GM23338 (cell line): ENCODE measurements around the gene AMFR. TPM values are rescaled to one million over a fixed set of nuclear protein-coding genes. Genes with fewer than 3 reads are reported as not detected.
"Not testable (repeated sequence)": the region's sequence is repeated elsewhere in the genome, so short reads cannot be mapped to it uniquely, and the experiment has no call there.

Source experiments
- ATAC-seq: fragments of 200-7000 bp; cut with Tn5 transposase; 3 replicates; pipeline ENCODE4 v1.9.1; 2020
- DNase-seq: peaks from one replicate; pipeline ENCODE4 v3.0.0-alpha.2; 2015; ENCODE audit warnings: low spot score
- H2AFZ ChIP-seq: fragments of 200-600 bp; sonication (generic); 2 replicates; pipeline ENCODE4 v1.8.0; 2016; ENCODE audit warnings: antibody characterized with exemption, mild to moderate bottlenecking, moderate library complexity
- H3F3A ChIP-seq: fragments of 200-600 bp; sonication (generic); replicated peaks from 2 replicates; pipeline ENCODE4 v1.8.0; 2017; ENCODE audit warnings: antibody characterized with exemption, mixed run types, low read depth
- H3K27ac ChIP-seq: fragments of 200-600 bp; sonication (generic); 2 replicates; pipeline ENCODE4 v1.6.1; 2016; ENCODE audit warnings: low read depth
- H3K27me3 ChIP-seq: fragments of 200-600 bp; sonication (generic); 2 replicates; pipeline ENCODE4 v1.8.0; 2016; ENCODE audit warnings: mild to moderate bottlenecking, mixed run types, moderate library complexity; ENCODE audit not compliant: insufficient read depth
- H3K36me3 ChIP-seq: fragments of 200-600 bp; sonication (generic); 2 replicates; pipeline ENCODE4 v1.8.0; 2016; ENCODE audit warnings: mild to moderate bottlenecking; ENCODE audit not compliant: insufficient read depth
- H3K4me1 ChIP-seq: fragments of 200-600 bp; sonication (generic); 2 replicates; pipeline ENCODE4 v1.8.0; 2016; ENCODE audit warnings: mild to moderate bottlenecking, moderate library complexity; ENCODE audit not compliant: insufficient read depth
- H3K4me2 ChIP-seq: fragments of 200-600 bp; sonication (generic); 2 replicates; pipeline ENCODE4 v1.7.1; 2017; ENCODE audit warnings: mixed run types
- H3K4me3 ChIP-seq: fragments of 200-600 bp; sonication (generic); 2 replicates; pipeline ENCODE4 v1.6.1; 2016; ENCODE audit warnings: mixed run types
- H3K79me2 ChIP-seq: fragments of 200-600 bp; sonication (generic); replicated peaks from 2 replicates; pipeline ENCODE4 v1.8.0; 2017; ENCODE audit warnings: mild to moderate bottlenecking; ENCODE audit not compliant: insufficient read depth
- H3K9me2 ChIP-seq: fragments of 200-600 bp; sonication (generic); 2 replicates; pipeline ENCODE4 v1.8.0; 2017; ENCODE audit not compliant: insufficient read depth
- H4K20me1 ChIP-seq: fragments of 200-600 bp; sonication (generic); replicated peaks from 2 replicates; pipeline ENCODE4 v1.8.0; 2017; ENCODE audit warnings: mild to moderate bottlenecking; ENCODE audit not compliant: insufficient read depth
- H3K27ac Mint-ChIP-seq: 2 replicates; pipeline ENCODE4 v1.8.0; 2020; ENCODE audit warnings: inconsistent platforms, mild to moderate bottlenecking, moderate library complexity, mixed read lengths
- H3K27me3 Mint-ChIP-seq: 3 replicates; pipeline ENCODE4 v1.8.0; 2022; ENCODE audit warnings: low read depth, mild to moderate bottlenecking, moderate library complexity, mixed read lengths, inconsistent platforms; ENCODE audit not compliant: insufficient read depth, poor library complexity
- H3K36me3 Mint-ChIP-seq: 3 replicates; pipeline ENCODE4 v1.8.0; 2021; ENCODE audit warnings: low read depth, mild to moderate bottlenecking, inconsistent platforms, moderate library complexity, mixed read lengths
- H3K4me1 Mint-ChIP-seq: 3 replicates; pipeline ENCODE4 v1.8.0; 2020; ENCODE audit warnings: mild to moderate bottlenecking, inconsistent platforms, mixed read lengths
- H3K4me3 Mint-ChIP-seq: 3 replicates; pipeline ENCODE4 v1.8.0; 2021; ENCODE audit warnings: moderate library complexity, mild to moderate bottlenecking, inconsistent platforms, mixed read lengths
- H3K9me3 Mint-ChIP-seq: 3 replicates; pipeline ENCODE4 v1.8.0; 2020; ENCODE audit warnings: moderate library complexity, mild to moderate bottlenecking, inconsistent platforms, mixed read lengths
- CREB1 ChIP-seq: fragments of 250-450 bp; sonication (Bioruptor Pico); IDR thresholded peaks from 2 replicates; pipeline ENCODE4 v1.5.0; 2020; ENCODE audit warnings: low read depth, mild to moderate bottlenecking, moderate library complexity
- ETS1 ChIP-seq: IDR thresholded peaks from 2 replicates; pipeline ENCODE4 v1.6.1; 2016; ENCODE audit warnings: antibody characterized with exemption
- EZH2 ChIP-seq: fragments of 200-600 bp; sonication (generic); IDR thresholded peaks from one replicate; pipeline ENCODE4 v1.8.0; 2017; ENCODE audit warnings: antibody characterized with exemption, mild to moderate bottlenecking, low read depth; ENCODE audit not compliant: unreplicated experiment
- NANOG ChIP-seq: IDR thresholded peaks from 2 replicates; pipeline ENCODE4 v1.6.1; 2016; ENCODE audit warnings: antibody characterized with exemption, borderline replicate concordance
- POLR2AphosphoS5 ChIP-seq: IDR thresholded peaks from 2 replicates; pipeline ENCODE4 v1.6.1; 2016; ENCODE audit warnings: antibody characterized with exemption, low read depth
- STAT1 ChIP-seq: IDR thresholded peaks from one replicate; pipeline ENCODE4 v1.6.1; 2016; ENCODE audit warnings: antibody characterized with exemption; ENCODE audit not compliant: unreplicated experiment
- ZNF331 ChIP-seq: fragments of 250-450 bp; sonication (Bioruptor Pico); IDR thresholded peaks from 2 replicates; pipeline ENCODE4 v1.5.0; 2020; ENCODE audit warnings: low read depth, mild to moderate bottlenecking, moderate library complexity
- polyA plus RNA-seq: library from polyadenylated mRNA; unstranded; fragments of >200 nt; fragmentation: Nextera tagmentation; extraction: Ambion mirVana; gene quantifications from 2 replicates; pipeline ENCODE4 v1.2.1, GENCODE V29; 2016
- total RNA-seq: library from RNA; depleted of rRNA; stranded (reverse); fragments of >200 nt; shearing (Covaris generic); gene quantifications from 2 replicates; pipeline ENCODE4 v1.2.3, GENCODE V29; 2014
- TF ChIP-seq, protein P1 (sequence below), 2 experiments: fragments of 200-600 bp in 1 of 2; sonication (generic) in 1 of 2; conservative IDR thresholded peaks; 2 replicates each; pipeline versions ENCODE4 v1.5.1 to v1.6.1; 2016 to 2017; ENCODE audit warnings: antibody characterized with exemption in 2 of 2, low read depth in 2 of 2, mild to moderate bottlenecking in 2 of 2, moderate library complexity in 1 of 2
- TF ChIP-seq, protein P2 (sequence below): IDR thresholded peaks from one replicate; pipeline ENCODE4 v1.6.1; 2018; ENCODE audit warnings: antibody characterized with exemption; ENCODE audit not compliant: unreplicated experiment

Gene AMFR
- total and polyA plus RNA-seq, 2 experiments from 2014 or later: 9.0 to 41.1 TPM

GRCh38 chr16:56379044-56379443 lies 46.3 kb downstream of the AMFR start:
- not testable (repeated sequence) for H2AFZ ChIP-seq, ATAC-seq, H3K4me1 ChIP-seq, H3K27ac ChIP-seq, H4K20me1 ChIP-seq, H3K27me3 Mint-ChIP-seq, H3K4me3 ChIP-seq, H3K9me2 ChIP-seq, H3K79me2 ChIP-seq, H3K27ac Mint-ChIP-seq, H3K4me2 ChIP-seq, H3K4me3 Mint-ChIP-seq, DNase-seq, H3K4me1 Mint-ChIP-seq, H3F3A ChIP-seq, H3K27me3 ChIP-seq
- Mint-ChIP-seq H3K36me3 (peaks cover 62% of the 10 kb centered on the region), H3K9me3 (peaks cover 33% of the 10 kb centered on the region)
- peaks cover 17% of the 10 kb centered on the region for H3K36me3 ChIP-seq

- H3K27me3 Mint-ChIP-seq, H3K4me2 ChIP-seq, H3K4me1 Mint-ChIP-seq, H3F3A ChIP-seq, ATAC-seq, H3K4me3 ChIP-seq, DNase-seq, H3K9me2 ChIP-seq, H3K4me3 Mint-ChIP-seq, H3K4me1 ChIP-seq, H3K27me3 ChIP-seq, H4K20me1 ChIP-seq, H3K79me2 ChIP-seq, H3K27ac ChIP-seq, H2AFZ ChIP-seq, H3K27ac Mint-ChIP-seq: not testable (repeated sequence)
- H3K36me3 ChIP-seq: peaks cover 11% of the 10 kb centered on the region; the same call in 1 of the 2 replicates
- H3K36me3 Mint-ChIP-seq: peaks cover 30% of the 10 kb centered on the region
- H3K9me3 Mint-ChIP-seq: peaks cover 22% of the 10 kb centered on the region
Observed at GRCh38 chr16:56375792-56376191, 49.6 kb downstream of the AMFR start.

DNA sequence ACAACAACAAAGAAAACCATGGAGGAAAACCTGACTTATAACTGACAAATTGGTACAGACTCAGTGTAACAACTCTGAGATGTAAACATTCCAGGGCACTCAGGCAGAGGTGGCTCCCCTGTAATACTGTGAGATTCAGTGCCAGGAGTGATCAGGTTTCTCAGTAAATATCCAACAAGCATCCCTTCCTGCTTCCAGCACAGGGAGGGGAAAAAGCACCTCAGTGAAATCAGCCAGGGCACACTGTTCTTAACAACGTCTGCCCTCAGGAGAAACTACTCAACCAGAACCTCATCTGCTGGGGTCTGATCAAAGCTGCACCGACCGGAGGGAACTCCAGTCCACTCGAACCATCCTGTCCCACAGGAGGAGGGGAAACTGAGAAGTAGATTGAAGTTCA lies 52.3 kb downstream of the AMFR start:
- H3K27me3 Mint-ChIP-seq: no peaks in the 10 kb centered on the region
- H3K9me2 ChIP-seq: no peaks in the 10 kb centered on the region
- H4K20me1 ChIP-seq: no peaks in the 10 kb centered on the region; the same call in 1 of the 2 replicates
- H3F3A ChIP-seq: no peaks in the 10 kb centered on the region
- no peak overlapping the region for H3K27ac Mint-ChIP-seq
- no peaks in the 10 kb centered on the region for H3K27me3 ChIP-seq
- H3K4me2 ChIP-seq: no peak overlapping the region
- H3K4me3 Mint-ChIP-seq: no peak overlapping the region
- H3K4me3 ChIP-seq: no peak overlapping the region
- H3K9me3 Mint-ChIP-seq: no peaks in the 10 kb centered on the region
- DNase-seq: peak; percentile 7
- peaks cover 4% of the 10 kb centered on the region; the same call in 1 of the 3 replicates for H3K4me1 Mint-ChIP-seq
- H3K4me1 ChIP-seq: no peaks in the 10 kb centered on the region
- peaks cover 4% of the 10 kb centered on the region; the same call in 2 of the 3 replicates for H3K36me3 Mint-ChIP-seq
- no peaks in the 10 kb centered on the region; the same call in 1 of the 2 replicates for H3K79me2 ChIP-seq
- H3K36me3 ChIP-seq: no peaks in the 10 kb centered on the region
- H2AFZ ChIP-seq: no peak overlapping the region
- ATAC-seq: peak; percentile 50
- H3K27ac ChIP-seq: no peak overlapping the region
- TF ChIP-seq ETS1 (no peak), CREB1 (CRISPR knock-in tag) (no peak), ZNF331 (CRISPR knock-in tag) (no peak), STAT1 (no peak), NANOG (no peak), EZH2 (no peak), POLR2AphosphoS5 (no peak)
- TF ChIP-seq, protein P1, sequence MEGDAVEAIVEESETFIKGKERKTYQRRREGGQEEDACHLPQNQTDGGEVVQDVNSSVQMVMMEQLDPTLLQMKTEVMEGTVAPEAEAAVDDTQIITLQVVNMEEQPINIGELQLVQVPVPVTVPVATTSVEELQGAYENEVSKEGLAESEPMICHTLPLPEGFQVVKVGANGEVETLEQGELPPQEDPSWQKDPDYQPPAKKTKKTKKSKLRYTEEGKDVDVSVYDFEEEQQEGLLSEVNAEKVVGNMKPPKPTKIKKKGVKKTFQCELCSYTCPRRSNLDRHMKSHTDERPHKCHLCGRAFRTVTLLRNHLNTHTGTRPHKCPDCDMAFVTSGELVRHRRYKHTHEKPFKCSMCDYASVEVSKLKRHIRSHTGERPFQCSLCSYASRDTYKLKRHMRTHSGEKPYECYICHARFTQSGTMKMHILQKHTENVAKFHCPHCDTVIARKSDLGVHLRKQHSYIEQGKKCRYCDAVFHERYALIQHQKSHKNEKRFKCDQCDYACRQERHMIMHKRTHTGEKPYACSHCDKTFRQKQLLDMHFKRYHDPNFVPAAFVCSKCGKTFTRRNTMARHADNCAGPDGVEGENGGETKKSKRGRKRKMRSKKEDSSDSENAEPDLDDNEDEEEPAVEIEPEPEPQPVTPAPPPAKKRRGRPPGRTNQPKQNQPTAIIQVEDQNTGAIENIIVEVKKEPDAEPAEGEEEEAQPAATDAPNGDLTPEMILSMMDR (conservative IDR thresholded peaks at IDR 0.05; ENCODE audit: low read depth in 2 of 2): no peak
- TF ChIP-seq, protein P2, sequence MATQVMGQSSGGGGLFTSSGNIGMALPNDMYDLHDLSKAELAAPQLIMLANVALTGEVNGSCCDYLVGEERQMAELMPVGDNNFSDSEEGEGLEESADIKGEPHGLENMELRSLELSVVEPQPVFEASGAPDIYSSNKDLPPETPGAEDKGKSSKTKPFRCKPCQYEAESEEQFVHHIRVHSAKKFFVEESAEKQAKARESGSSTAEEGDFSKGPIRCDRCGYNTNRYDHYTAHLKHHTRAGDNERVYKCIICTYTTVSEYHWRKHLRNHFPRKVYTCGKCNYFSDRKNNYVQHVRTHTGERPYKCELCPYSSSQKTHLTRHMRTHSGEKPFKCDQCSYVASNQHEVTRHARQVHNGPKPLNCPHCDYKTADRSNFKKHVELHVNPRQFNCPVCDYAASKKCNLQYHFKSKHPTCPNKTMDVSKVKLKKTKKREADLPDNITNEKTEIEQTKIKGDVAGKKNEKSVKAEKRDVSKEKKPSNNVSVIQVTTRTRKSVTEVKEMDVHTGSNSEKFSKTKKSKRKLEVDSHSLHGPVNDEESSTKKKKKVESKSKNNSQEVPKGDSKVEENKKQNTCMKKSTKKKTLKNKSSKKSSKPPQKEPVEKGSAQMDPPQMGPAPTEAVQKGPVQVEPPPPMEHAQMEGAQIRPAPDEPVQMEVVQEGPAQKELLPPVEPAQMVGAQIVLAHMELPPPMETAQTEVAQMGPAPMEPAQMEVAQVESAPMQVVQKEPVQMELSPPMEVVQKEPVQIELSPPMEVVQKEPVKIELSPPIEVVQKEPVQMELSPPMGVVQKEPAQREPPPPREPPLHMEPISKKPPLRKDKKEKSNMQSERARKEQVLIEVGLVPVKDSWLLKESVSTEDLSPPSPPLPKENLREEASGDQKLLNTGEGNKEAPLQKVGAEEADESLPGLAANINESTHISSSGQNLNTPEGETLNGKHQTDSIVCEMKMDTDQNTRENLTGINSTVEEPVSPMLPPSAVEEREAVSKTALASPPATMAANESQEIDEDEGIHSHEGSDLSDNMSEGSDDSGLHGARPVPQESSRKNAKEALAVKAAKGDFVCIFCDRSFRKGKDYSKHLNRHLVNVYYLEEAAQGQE: no peak
